ACHN (cell line): Measurements from ENCODE around the gene OPCML.

Experiments used
- DNase-seq: peaks from one replicate; pipeline ENCODE4 v3.0.0-alpha.2; 2015
- in situ Hi-C: cut with HindIII; loops from 2 replicates; pipeline ENCODE4 v1.10.0; 2017; ENCODE audit warnings: low sequenced_read_pairs, low pct_ligation_motif_present, low pct_unique_long_range_greater_than_20kb

The OPCML gene

GRCh38 chr11:133078591-133079404 is 453.5 kb downstream of the OPCML start:
- in situ Hi-C loops: no loop called here
- DNase-seq: peak; percentile 28

- no peak for DNase-seq
- in situ Hi-C loops: no loop called here
These were observed 454.3 kb downstream of the OPCML start for GRCh38 chr11:133078012-133078411.

GRCh38 chr11:133075351-133075750 is 456.9 kb downstream of the OPCML start:
- DNase-seq: no peak
- in situ Hi-C loops: no loop called here

- no peak for DNase-seq
- in situ Hi-C loops: no loop called here
These were observed 459.3 kb downstream of the OPCML start for GRCh38 chr11:133072858-133073582.

GRCh38 chr11:133072378-133072777 is 459.9 kb downstream of the OPCML start:
- no peak for DNase-seq
- in situ Hi-C loops: no loop called here

- no peak for DNase-seq
- in situ Hi-C loops: no loop called here
These were observed 461.5 kb downstream of the OPCML start for GRCh38 chr11:133070791-133071190.

- no peak for DNase-seq
- in situ Hi-C loops: no loop called here
These were observed 462.1 kb downstream of the OPCML start for GRCh38 chr11:133070021-133070713.

GRCh38 chr11:133065847-133066485 is 466.3 kb downstream of the OPCML start:
- in situ Hi-C loops: no loop called here
- no peak for DNase-seq

- DNase-seq: no peak
- in situ Hi-C loops: no loop called here
These were observed 467.3 kb downstream of the OPCML start for GRCh38 chr11:133064961-133065360.

GRCh38 chr11:133064152-133064877 is 468.0 kb downstream of the OPCML start:
- in situ Hi-C loops: no loop called here
- DNase-seq: no peak

GRCh38 chr11:133058501-133058900 is 473.8 kb downstream of the OPCML start:
- DNase-seq: no peak
- in situ Hi-C loops: no loop called here

- no peak for DNase-seq
- in situ Hi-C loops: no loop called here
These were observed 479.1 kb downstream of the OPCML start for GRCh38 chr11:133053124-133053776.

- no peak for DNase-seq
- in situ Hi-C loops: no loop called here
These were observed 479.8 kb downstream of the OPCML start for GRCh38 chr11:133052537-133052936.

- no peak for DNase-seq
- in situ Hi-C loops: no loop called here
These were observed 482.9 kb downstream of the OPCML start for GRCh38 chr11:133049244-133050019.

GRCh38 chr11:133048270-133048669 is 484.0 kb downstream of the OPCML start:
- in situ Hi-C loops: no loop called here
- DNase-seq: no peak

GRCh38 chr11:133047771-133048115 is 484.6 kb downstream of the OPCML start:
- in situ Hi-C loops: no loop called here
- no peak for DNase-seq

- in situ Hi-C loops: no loop called here
- DNase-seq: no peak
These were observed 485.1 kb downstream of the OPCML start for GRCh38 chr11:133047036-133047770.
